ENCODE data around the gene LCNL1.

Gene LCNL1

DNA sequence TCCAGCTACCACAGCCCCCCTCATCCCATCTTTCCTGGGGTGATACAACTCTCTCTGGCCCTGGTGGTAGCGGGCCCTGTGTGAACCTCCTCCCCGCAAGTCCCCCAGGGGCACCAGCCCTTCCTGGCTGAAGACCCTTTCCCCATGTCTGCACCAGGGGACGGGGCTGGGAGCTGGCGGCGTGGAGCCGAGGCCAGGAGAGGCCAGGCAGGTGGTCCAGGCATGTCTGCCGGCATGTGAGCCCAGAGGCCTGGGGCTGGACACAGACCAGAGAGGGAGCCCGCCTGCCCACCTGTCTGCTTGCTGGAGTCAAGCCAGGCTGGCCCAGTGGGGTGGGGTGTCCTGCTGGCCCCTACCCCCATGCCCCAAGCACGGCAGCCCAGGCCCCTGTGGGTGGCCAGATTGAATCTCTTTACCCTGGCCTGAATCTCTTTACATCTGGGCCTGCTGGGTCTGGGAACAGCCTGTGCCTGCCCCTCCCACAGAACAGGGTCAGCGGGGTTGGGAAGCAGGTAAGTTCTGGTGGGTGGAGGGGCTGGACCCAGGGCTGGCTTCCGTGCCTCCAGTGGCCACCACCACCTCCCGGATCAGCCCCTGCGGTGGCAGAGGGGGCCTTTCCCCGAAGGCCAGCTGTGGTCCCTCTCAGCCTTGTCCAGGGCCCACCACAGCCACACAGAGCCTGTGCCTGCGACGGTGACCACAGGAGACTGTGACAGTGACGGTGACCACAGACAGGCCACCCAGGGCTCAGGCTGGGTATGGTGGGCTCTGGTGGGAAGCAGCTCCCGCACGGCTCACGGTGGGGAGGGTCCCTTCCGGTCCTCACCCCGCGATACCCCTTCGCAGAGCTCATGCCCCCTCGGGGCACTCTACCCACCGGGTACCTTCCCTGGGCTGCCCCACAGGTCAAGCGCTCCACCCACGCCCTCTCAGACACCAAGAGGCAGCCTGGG is 23.6 kb upstream of the LCNL1 start:
- no peak for DNase-seq (ENCODE audit: low read depth in 3 of 3)

DNA sequence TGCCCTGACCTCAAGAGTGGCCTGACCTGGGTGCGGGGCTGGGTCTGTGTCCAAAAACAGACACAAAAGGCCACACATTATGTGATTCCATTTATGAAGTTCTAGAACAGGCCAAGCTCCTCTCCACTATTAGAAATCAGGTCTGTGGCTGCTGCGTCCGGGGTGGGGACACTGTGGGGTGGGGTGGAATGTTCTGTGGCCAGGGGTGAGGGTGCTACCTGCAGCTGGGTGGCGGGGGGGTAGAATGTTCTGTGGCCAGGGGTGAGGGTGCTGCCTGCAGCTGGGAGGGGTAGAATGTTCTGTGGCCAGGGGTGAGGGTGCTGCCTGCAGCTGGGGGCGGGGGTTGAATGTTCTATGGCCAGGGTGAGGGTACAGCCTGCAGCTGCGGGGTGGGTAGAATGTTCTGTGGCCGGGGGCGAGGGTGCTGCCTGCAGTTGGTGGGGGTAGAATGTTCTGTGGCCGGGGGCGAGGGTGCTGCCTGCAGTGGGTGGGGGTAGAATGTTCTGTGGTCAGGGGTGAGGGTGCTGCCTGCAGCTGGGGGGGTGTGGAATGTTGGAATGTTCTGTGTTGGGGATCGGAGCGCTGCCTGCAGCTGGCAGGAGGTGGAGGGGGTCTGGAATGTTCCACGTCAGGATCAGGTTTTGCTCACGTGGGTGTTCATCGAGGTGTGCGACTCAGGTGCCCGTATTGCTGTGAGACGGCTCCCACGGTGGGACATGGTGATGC is 22.4 kb upstream of the LCNL1 start:
- DNase-seq (ENCODE audit: low read depth in 3 of 3) = no peak

DNA sequence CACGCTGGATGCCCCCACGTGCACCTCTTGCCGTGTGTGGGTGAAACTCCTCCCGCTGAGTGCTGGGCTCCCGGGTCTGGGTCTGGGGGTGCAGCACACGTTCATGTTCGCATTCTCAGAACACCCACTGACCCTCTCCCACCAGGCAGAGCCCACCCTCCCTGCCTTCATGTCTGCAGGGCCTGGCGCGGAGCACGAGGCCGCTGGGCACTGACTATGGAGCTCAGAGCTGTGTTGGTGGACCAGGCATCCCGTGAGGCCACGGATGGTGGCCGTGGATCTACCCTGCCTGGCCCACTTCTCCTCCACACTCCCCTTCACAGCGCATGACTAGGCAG is 21.9 kb upstream of the LCNL1 start:
- no peak for DNase-seq (ENCODE audit: low read depth in 3 of 3)

DNA sequence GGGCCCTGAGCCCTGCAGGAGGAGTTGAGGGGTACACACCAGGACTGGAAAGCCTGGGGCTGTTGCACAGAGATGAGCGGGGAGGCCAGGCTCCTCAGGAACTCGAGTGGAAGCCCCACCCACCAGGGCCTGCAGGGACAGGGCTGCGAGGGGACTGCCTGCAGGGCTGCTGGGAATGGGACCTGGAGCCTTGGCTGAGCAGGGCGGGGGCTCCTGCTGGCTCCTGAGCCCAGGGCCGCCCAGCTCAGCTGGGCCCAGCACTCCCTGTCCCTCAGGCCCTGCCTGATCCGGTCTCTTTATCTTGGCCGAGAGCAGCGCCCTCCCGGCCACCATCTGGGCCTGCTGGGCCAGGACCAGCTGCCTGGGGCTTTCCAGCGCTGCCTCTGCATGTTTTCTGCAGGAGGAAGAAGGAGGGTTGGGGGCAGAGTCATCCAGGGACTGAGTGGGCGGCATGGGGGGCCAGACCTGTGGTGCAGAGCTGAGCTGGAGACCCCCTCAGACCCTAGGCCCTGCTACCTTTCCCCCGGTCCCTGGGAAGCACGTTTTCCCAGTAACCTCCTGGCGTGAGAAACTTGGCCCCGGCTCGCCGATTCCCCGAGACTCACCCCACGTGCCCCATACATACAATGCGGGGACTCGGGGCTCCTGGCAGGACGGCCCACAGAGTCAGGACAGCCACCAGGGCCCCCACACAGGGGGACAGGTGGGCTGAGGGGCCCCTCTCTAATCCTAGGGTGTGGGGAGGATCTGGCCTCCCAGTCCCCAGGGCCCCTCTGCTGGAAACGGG is 21.3 kb upstream of the LCNL1 start:
- no peak for DNase-seq (ENCODE audit: low read depth in 3 of 3)

DNA sequence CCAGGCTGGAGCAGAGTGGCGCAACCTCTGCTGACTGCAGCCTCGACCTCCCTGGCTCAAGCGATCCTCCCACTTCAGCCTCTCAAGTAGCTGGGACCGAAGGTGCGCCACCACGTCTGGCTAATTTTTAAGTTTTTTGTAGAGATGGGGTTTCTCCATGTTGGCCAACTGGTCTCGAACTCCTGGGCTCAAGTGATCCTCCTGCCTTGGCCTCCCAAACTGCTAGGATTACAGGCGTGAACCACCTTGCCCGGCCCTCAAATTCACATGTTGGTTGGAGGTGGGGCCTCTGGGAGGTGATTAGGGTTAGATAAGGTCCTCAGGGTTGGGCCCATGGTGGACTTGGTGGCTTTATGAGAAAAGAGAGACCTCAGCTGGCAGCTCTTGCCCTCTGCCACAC is 20.6 kb upstream of the LCNL1 start:
- DNase-seq (ENCODE audit: low read depth in 3 of 3) = no peak

DNA sequence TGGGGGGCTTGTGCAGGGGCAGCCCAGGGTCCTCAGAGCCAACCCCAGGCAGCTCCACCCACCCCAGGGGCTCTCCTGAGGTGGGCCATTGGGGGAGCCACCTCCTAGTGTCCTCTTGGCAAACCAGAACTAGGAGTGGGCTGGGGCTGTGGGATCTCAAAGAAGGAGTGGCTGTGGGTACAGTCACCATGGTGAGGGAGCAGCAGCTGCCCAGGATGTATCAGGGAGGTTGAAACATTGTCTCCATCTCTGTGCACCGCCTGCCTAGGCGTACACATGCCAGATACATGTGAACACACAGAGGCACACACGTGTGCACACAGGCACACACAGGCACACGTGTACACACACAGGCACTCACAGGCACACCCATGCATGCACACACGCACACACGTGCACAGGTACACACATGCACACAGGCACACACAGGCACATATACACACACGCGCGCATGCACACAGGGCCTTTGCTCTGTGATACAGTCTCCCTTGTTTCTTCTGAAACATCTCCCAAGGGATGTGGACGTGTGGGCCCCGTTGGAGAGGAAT is 20.0 kb upstream of the LCNL1 start:
- no peak for DNase-seq (ENCODE audit: low read depth in 3 of 3)

DNA sequence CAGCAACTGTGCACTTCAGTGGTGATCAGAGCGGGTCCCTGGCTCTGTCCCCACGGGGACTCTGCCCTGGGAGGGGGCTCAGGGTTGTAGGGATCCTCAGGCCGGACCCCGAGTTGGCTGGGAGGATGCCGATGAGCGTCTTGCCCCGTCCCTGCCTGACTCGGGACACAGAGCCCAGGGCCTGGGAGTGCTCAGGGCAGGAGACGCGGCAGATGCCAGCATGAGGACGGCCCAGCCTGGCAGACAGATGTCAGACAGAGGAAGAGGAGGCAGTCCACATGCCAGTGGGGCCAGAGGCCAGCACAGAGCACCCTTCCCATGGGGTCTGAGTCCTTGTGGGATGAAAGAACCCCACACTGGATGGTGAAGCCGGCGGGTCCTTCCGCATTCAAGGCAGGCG is 19.5 kb upstream of the LCNL1 start:
- DNase-seq (ENCODE audit: low read depth in 3 of 3) = no peak

DNA sequence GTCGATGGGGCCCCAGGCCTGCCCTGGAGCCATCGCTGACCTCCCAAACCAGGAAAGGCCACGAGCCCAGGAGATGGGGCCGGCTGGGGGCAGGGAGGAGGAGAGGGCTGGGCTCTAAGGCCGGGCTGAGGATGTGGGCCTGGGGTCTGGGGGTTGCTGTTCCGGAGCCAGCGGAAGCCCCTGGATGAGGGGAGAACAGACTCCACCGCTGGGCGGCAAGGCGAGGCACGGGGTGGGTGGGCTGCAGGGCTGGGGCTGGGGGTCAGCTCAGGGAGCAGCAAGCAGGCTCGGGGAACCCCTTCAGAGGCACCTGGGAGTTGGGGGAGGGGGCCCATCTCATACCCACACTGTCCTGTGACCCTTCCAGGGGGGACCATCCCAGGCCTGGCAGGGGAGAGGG is 19.0 kb upstream of the LCNL1 start:
- no peak for DNase-seq (ENCODE audit: low read depth in 3 of 3)

DNA sequence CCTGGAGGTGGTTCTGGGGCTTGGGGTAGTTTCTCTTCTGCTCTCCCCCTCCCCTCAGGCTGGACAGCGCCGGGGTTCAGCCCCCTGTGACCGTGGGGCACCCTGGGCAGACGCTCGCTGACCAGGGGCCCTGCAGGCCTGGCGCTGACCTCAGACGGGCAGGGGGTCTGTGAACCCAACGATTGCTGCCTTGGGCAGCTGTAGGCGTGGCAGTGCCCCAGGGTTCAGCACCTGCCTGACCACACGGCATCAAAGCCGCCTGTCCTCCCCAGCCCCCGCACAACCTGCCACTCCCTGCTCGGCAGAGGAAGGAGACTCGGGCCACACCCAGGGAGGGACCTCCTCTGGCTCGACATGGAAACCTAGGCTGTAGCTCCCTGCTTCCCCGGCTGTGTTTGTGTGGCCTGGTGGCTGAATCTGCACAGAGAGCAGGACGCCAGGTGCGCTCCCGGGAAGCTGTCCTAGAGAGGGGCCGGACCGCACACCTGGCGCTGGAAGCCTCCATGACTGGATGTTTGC is 18.6 kb upstream of the LCNL1 start:
- DNase-seq (ENCODE audit: low read depth in 3 of 3) = no peak

DNA sequence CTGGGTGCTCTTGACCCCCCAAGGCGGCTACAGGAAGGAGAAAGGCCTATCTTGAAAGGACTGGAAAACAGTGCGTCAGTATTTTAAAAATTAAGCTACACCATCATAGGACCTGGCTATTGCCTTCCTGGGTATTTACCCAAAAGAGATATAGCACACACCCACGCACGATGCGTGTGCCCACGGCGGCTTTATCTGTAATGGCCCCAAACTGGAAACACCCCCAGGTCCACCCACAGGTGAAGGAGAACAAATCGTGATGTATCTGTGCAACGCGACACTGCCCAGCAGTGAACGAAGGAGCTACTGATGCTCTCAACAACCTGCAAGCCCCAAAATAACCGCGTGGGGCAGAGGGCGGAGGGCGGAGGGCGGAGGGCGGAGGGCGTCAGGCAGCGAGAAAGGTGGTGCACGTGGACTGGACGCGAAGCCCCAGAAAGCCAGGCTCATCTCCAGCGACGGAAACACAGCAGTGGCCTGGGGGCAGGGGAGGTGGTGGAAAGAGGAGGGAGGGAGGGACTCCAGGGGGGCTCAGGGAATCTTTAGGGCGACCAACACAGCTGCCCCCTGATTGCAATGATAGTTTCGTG is 17.9 kb upstream of the LCNL1 start:
- no peak for DNase-seq (ENCODE audit: low read depth in 3 of 3)

DNA sequence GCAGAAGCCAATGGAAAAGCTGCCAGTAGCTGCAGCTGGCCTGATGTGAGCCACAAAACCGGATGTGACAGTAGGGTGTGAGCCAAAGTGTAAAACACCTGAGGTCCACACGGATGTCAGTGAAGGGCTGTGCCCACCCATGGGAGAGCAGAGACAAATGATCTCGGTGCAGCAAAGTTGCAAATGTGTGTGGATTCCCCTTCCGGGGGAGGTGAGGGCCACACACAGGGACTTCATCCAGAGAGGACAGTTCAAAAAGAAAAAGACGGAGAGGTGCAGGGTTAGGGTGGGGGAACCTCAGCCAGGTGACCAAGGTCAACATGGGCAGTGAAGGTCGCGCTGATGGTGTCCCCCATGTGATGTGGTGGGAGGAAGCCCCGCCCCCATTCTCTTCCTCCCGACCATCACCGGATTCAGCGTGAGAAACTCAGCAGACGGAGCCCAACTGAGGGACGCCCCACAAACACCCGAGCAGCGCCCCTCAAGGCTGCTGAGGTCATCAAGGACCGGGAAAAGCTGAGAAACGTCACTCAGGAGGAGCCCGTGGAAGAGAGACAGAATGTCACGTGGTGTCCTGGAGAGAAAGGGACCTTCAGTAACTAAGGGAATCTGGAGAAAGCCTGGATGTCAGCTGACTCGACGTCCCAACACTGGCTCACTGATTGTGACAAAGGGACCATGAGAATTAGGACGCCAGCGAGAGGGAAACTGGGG is 16.9 kb upstream of the LCNL1 start:
- no peak for DNase-seq (ENCODE audit: low read depth in 3 of 3)

DNA sequence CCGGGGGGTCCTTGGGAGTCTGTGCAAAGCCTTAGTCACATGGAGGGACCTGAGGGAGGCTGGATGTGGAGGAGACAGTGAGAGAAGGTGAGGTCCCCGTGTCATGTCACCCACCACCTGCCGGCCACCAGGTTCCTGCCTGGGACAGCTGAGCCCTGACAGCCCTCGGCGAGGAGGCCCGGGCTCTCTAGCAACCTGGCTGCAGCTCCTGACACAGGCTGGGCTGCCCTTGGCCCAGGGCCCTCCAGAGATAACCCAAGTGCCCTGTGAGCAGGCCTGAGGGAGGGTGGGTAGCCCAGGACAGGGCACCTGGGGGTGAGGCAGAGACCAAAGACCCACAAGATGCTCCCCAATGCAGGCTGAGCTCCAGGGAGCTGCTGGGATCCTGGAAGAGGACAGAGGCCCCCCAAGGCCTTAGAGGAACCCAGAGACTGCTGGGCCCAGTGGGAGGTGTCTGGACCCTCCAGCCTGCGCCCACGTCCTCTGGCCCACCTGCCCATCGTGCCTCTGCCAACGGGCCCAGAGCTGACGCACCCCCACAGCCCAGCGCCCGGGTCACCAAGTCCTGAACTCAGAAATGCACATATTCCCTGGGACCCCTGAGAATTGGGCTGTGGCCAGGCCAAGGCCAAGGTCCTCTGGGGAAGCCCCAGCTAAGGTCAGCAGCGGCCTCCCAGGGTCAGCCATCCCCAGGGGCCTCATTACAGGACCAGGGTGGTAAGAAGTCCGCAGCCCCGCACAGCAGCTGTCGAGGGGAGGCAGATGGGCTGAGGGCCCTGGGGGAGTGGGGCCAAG is 14.3 kb upstream of the LCNL1 start:
- DNase-seq (ENCODE audit: low read depth in 3 of 3) = no peak

DNA sequence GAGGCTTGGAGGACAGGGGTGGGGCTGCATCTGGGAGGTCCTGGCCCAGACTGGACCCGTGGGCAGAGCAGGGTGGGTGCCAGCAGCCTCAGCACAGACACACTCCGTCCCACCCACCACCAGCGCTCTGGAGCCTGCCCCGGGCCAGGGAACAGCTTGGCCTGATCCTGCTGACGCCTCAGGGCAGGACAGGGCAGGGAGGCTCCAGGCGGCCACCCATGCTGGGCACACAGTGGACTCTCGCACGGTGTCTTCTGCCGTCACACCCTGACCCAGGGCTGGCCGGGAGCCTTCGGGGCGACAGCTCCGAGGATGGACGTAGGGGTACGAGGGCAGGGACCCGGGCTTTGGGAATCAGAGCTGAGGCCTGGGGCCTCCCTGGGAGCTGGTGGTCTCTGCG is 13.6 kb upstream of the LCNL1 start:
- no peak for DNase-seq (ENCODE audit: low read depth in 3 of 3)

DNA sequence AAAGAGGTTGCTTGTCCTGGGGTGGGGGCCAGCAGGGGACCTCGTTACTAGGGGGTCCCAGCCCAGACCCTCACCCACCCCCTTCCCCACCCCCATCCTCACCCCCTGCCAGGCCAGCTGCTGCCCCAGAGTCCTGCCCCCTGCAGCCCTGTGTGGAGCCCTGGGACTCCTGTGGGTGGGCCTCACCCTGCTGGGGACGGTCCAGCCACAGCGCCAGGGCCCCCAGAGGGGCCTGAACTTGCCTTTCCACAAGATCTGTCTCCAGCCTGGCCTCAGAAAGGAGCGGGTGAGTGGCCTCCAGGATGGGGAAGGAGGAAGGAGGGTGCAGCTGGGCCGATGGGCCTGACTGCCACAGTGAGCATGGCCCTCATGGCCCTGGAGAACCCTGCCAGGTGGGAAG is 13.0 kb upstream of the LCNL1 start:
- no peak for DNase-seq (ENCODE audit: low read depth in 3 of 3)

DNA sequence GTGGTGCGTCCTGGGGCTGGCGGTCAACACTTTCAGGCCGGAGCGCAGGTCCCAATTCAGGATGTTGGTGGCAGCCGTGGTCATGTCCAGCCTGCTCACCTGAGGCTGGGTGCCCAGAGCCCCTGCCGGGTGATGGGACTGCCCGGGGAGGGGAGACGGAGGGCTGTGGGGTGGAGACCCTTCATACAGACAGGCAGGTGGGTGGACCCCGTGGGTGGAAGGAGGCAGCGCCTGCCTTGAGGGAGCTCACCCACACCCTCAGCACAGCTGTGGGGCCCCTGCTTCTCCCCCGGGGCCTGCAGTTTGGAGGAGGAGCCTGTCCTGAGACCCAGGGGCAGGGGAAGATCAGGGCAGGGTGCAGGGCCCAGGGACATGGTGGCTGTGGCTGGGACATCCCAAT is 12.4 kb upstream of the LCNL1 start:
- no peak for DNase-seq (ENCODE audit: low read depth in 3 of 3)

DNA sequence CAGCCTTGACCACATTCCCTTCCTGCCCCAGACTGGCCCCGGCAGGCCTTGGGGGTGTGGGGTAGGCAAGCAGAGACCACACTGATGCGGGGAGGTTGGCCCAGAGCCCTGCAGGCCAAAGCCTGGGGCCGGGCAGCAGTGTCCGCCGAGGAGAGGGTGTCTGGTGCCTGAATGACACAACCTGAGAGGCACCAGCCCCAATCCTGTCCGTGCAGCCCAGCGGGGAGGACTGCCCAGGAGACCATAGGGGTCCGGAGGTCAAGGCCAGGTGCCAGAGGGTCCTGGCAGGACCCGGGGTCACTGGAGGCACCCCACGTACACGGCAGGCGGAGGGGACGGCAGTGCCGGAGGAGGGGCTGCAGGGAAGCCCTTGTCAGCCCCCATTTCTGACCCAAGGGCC is 11.0 kb upstream of the LCNL1 start:
- no peak for DNase-seq (ENCODE audit: low read depth in 3 of 3)

DNA sequence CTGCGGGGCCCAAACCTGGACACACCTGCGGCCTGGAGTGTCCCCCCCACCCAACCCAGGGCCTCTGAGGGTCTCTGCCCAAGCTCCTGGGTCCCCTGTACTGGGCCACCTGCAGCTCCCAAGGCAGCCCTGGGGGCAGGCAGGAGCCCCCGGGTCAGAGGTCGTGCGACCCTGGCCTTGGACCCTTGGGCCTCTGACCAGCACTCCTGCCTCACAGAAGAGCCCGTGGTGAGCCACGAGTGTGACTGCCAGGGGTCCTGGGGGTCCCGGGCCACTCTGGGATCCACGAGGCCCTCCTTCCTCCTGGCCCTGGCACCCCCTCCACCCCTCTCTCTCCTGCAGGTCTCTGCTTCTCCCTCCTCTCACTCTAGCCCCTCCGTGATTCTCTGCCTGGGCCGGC is 10.5 kb upstream of the LCNL1 start:
- DNase-seq (ENCODE audit: low read depth in 3 of 3) = no peak

DNA sequence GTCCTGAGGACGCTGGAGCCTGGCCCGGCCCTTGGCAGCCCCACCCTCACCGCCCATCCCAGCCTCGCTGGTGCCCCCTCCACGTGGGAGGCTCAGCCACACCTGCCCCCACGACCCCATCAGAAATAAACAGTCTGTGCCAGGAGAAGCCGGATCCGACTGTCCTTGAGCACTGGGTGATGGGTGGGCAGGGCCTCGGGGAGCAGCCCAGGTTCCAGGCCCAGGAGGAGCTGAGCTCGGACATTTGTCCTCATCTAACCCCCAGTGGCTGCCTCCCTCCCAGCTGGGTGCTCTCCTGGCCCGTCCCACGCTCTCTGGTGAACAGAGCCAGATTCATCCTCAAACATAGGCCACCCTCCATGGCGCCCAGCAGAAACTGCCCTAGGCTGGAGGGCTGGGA is 10.1 kb upstream of the LCNL1 start:
- no peak for DNase-seq (ENCODE audit: low read depth in 3 of 3)

DNA sequence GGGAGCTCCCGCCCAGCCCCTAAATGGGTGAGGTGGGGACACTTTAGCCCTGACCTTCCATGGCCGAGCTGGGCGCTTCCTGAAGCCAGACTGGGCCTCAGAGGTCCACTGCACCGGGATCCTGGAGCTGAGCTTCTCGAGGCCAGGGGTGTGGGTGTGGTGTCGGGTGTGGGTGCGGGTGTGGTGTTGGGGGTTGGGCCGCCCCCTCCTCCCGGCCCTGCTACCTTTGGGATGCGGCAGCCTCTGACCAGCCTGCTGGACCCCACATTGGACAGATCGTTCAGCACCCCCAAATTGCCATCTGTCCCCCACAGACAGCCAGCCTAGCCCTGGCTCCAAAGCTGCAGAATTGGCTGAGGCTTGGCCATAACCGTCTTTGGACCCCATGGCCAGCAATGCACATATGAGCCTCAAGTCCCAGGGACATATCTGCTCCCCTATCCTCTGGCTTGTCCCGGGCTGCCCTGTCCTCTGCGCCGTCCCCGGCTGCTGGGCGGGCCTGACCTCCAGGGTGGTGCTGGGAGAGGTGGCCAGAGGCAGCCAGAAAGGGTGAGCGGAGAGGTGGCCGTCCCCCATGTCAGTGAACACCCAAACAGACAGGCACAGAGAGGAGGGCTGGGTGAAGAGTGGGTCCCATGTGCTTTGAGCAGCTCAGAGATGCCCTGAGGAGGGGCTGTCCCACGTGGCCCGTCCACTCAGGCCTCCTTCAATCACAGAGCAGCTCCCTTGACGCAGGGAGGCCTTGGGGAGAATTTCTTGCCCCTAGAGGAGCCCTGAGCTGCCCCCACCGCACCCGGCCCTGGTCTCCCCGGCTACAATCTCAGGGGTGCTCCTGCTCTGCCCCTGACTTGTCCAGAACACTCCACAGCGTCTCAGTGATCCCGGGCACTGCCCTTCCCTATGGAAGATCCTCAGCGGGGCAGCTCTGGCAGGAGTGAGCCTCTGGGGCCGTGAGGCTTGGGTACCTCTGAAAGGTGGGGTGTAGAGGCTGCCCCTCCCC is 8.9 kb upstream of the LCNL1 start:
- no peak for DNase-seq (ENCODE audit: low read depth in 3 of 3)
